Measurements from ENCODE around the gene LMAN2L.

DNA sequence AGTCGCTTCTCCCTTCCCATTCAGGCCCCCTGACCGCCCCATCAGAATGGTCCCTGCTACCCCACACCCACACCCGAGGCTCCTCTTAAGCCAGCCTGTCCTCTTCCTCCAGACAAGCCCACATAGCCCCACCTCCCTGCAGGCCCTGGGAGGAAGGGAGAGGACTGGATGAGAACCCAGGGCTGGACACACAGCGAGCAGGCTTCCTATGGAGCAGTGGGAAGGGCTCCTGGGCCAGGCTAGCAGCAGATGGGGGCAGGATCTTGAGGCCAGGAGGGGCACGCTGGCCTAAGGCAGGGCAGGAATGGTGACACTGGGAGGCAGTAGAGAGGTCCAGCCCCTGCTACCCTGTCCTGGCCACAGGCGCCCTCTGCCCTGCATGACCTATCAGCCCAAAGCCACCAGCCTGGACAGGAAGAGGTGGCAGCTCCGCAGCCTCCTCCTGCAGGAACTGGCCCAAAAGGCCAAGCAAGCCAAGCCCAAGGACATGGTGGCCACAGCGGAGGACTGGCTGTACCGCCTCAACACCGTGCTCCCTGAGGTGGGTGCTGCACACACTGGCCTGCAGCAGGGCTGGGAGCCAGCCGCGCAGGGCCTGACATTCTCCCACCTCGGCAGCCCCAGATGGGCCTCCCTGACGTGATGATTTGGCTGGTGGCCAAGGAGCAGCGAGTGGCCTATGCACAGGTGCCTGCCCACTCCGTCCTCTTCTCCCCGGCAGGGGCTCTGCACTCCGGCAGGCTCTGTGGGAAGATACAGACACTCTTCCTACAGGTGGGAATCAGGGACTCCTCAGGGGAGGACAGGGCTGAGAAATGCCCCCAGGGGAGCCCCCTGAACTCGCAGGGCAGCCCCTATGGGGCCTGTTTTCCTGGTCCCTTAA lies 54.0 kb downstream of the LMAN2L start:
- TF ChIP-seq, protein P1, sequence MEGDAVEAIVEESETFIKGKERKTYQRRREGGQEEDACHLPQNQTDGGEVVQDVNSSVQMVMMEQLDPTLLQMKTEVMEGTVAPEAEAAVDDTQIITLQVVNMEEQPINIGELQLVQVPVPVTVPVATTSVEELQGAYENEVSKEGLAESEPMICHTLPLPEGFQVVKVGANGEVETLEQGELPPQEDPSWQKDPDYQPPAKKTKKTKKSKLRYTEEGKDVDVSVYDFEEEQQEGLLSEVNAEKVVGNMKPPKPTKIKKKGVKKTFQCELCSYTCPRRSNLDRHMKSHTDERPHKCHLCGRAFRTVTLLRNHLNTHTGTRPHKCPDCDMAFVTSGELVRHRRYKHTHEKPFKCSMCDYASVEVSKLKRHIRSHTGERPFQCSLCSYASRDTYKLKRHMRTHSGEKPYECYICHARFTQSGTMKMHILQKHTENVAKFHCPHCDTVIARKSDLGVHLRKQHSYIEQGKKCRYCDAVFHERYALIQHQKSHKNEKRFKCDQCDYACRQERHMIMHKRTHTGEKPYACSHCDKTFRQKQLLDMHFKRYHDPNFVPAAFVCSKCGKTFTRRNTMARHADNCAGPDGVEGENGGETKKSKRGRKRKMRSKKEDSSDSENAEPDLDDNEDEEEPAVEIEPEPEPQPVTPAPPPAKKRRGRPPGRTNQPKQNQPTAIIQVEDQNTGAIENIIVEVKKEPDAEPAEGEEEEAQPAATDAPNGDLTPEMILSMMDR (IDR thresholded peaks at IDR 0.05), result no peak
- no peak for TF ChIP-seq EZH2 (IDR thresholded peaks at IDR 0.05; ENCODE audit: borderline replicate concordance, insufficient read depth, low read depth, low read length, poor library complexity, severe bottlenecking)

Measured in B cell (primary cell).